Ishikawa (cell line): ENCODE results near the gene MEGF6.

Experiments used
- CEBPB ChIP-seq: IDR thresholded peaks from 2 replicates; pipeline ENCODE4 v1.6.1; 2012
- CREB1 ChIP-seq: IDR thresholded peaks from 2 replicates; pipeline ENCODE4 v1.6.1; 2012; ENCODE audit warnings: low read depth
- EGR1 ChIP-seq: IDR thresholded peaks from 2 replicates; pipeline ENCODE4 v1.6.1; 2012
- EP300 ChIP-seq: IDR thresholded peaks from 2 replicates; pipeline ENCODE4 v1.6.1; 2012; ENCODE audit warnings: borderline replicate concordance
- MAX ChIP-seq: IDR thresholded peaks from 2 replicates; pipeline ENCODE4 v1.6.1; 2012
- REST ChIP-seq: IDR thresholded peaks from 2 replicates; pipeline ENCODE4 v1.6.1; 2012; ENCODE audit warnings: low read depth, mild to moderate bottlenecking
- TAF1 ChIP-seq: IDR thresholded peaks from 2 replicates; pipeline ENCODE4 v1.6.1; 2012; ENCODE audit warnings: low read depth, mild to moderate bottlenecking
- TCF12 ChIP-seq: IDR thresholded peaks from 2 replicates; pipeline ENCODE4 v1.6.1; 2012; ENCODE audit warnings: low read depth
- TEAD4 ChIP-seq: IDR thresholded peaks from 2 replicates; pipeline ENCODE4 v1.6.1; 2012
- USF1 ChIP-seq: IDR thresholded peaks from 2 replicates; pipeline ENCODE4 v1.6.1; 2012

- TF ChIP-seq MAX (no peak), TAF1 (no peak), EGR1 (no peak), USF1 (no peak), REST (no peak), CEBPB (no peak), TEAD4 (no peak), EP300 (no peak), CREB1 (no peak), TCF12 (no peak)
These were observed 21.0 kb upstream of the MEGF6 start for GRCh38 chr1:3632298-3632697.
